IPS-20b (cell line): ENCODE measurements around the gene CRYBG1.
"Not testable (repeated sequence)": the region's sequence is repeated elsewhere in the genome, so short reads cannot be mapped to it uniquely, and the experiment has no call there.

Experiments used
- H3K27ac ChIP-seq: one replicate; pipeline ENCODE4 v1.5.1; 2013; ENCODE audit warnings: low read length
- H3K27me3 ChIP-seq: 2 replicates; pipeline ENCODE4 v1.6.1; 2013; ENCODE audit warnings: mild to moderate bottlenecking, low read length, inconsistent platforms; ENCODE audit not compliant: insufficient read depth
- H3K36me3 ChIP-seq: 2 replicates; pipeline ENCODE4 v1.6.1; 2013; ENCODE audit warnings: low read depth, mild to moderate bottlenecking, inconsistent platforms, low read length, moderate library complexity; ENCODE audit not compliant: insufficient read depth
- H3K4me1 ChIP-seq: 2 replicates; pipeline ENCODE4 v1.6.1; 2013; ENCODE audit warnings: mild to moderate bottlenecking, control low read depth, inconsistent platforms, low read length, moderate library complexity; ENCODE audit not compliant: insufficient read depth
- H3K4me3 ChIP-seq: 2 replicates; pipeline ENCODE4 v1.5.1; 2013; ENCODE audit warnings: mild to moderate bottlenecking, low read length, inconsistent platforms
- H3K9ac ChIP-seq: 2 replicates; pipeline ENCODE4 v1.6.1; 2013; ENCODE audit warnings: low read depth, mild to moderate bottlenecking, inconsistent platforms, low read length, moderate library complexity
- H3K9me3 ChIP-seq: 2 replicates; pipeline ENCODE4 v1.6.1; 2013; ENCODE audit warnings: mild to moderate bottlenecking, low read depth, low read length, inconsistent platforms; ENCODE audit not compliant: insufficient read depth

The CRYBG1 gene

GRCh38 chr6:106380407-106380806 is 19.9 kb downstream of the CRYBG1 start:
- Histone ChIP-seq H3K9me3 (no peaks in the 10 kb centered on the region), H3K9ac (no peak overlapping the region), H3K27ac (no peak overlapping the region), H3K4me1 (no peaks in the 10 kb centered on the region), H3K36me3 (no peaks in the 10 kb centered on the region), H3K27me3 (no peaks in the 10 kb centered on the region), H3K4me3 (no peak overlapping the region)

DNA sequence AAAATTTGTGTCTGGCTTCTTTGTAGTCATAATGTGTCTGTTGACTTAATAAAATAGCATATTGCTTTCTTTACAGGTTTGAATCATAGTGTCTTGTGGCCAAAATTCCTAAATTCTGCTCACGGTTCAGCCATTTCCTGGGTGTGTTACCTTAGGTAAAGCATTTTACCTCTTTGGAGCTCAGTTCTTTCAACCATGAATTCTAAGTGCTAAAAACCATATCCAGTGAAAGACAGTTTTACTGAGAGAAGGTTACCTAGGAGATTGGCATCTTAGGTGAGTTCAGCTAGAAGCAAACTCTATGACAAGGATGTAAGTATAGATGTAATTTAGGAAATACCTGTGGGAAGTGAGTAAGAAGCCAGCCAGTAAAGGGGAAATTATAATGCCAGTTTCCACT is 20.7 kb downstream of the CRYBG1 start:
- Histone ChIP-seq H3K36me3 (no peaks in the 10 kb centered on the region), H3K9ac (no peak overlapping the region), H3K9me3 (no peaks in the 10 kb centered on the region; the same call in 1 of the 2 replicates), H3K27me3 (no peaks in the 10 kb centered on the region), H3K4me1 (no peaks in the 10 kb centered on the region), H3K4me3 (no peak overlapping the region), H3K27ac (no peak overlapping the region)

DNA sequence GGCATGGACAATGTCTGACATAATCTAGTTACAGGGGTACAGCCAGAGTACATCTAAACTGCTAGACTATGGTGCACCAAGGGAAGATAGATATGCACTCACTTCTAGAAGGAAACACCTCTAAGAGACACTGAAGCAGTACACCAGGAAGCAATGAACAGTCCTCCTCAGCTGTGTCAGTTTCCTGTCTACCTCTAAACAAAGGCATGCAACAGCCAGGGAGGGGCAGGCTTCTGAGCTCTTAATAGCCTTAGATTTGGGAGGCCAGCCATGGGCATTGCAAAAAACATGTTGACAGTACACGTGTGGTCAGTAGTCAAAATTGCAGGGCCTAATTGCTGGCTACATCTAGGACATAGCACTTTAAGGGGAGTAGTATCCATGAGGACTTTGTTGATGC is 21.4 kb downstream of the CRYBG1 start:
- Histone ChIP-seq H3K9me3 (no peaks in the 10 kb centered on the region; the same call in 1 of the 2 replicates), H3K36me3 (no peaks in the 10 kb centered on the region), H3K4me3 (no peak overlapping the region), H3K27ac (no peak overlapping the region), H3K4me1 (no peaks in the 10 kb centered on the region), H3K9ac (no peak overlapping the region), H3K27me3 (no peaks in the 10 kb centered on the region)

GRCh38 chr6:106383573-106383972 is 23.1 kb downstream of the CRYBG1 start:
- H3K27ac ChIP-seq = no peak overlapping the region
- no peaks in the 10 kb centered on the region; the same call in 1 of the 2 replicates for H3K9me3 ChIP-seq
- H3K27me3 ChIP-seq = no peaks in the 10 kb centered on the region
- no peak overlapping the region for H3K9ac ChIP-seq
- no peaks in the 10 kb centered on the region for H3K36me3 ChIP-seq
- no peak overlapping the region for H3K4me3 ChIP-seq
- H3K4me1 ChIP-seq = no peaks in the 10 kb centered on the region

DNA sequence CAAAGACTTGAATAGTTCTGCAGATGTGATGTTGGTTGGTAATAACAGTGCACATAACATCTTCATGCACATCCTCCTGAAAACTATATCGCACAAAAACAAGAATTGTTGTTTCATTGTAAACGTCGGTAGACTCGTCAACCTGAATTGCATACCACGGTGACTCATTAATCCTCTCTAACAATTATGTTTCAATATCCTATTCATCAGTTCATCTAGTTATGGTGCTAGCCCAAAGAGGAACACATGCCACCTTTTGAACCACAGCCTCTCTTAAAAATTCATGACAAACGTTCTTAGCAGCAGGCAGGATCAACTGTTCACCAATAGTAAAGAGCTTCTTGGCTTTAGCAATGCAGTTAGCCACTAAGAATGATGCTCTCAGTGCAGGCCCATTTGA is 25.0 kb downstream of the CRYBG1 start:
- Histone ChIP-seq H3K27ac (no peak overlapping the region), H3K4me3 (no peak overlapping the region), H3K9ac (no peak overlapping the region), H3K9me3 (no peaks in the 10 kb centered on the region; the same call in 1 of the 2 replicates), H3K36me3 (no peaks in the 10 kb centered on the region), H3K4me1 (no peaks in the 10 kb centered on the region), H3K27me3 (no peaks in the 10 kb centered on the region)

DNA sequence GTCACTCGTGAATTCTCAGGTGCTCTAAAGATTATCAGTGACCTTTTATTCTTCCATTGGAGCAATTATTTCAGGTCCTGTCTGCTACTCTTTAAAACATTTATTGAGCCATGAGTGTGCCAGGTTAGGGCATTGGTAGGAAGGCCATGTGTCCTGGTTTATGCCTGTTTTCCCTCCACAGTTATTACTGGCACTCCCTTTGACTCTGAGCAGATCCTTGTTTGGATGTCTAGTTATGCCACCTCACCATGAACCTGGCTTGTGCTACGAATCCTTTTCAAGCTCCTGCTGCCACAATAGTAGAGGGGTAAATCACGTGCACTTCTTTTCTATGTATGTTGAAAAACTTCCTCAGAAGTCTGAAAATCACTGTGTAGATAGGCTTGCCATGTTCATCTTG is 27.4 kb downstream of the CRYBG1 start:
- Histone ChIP-seq H3K36me3 (no peaks in the 10 kb centered on the region), H3K27me3 (no peaks in the 10 kb centered on the region), H3K9ac (no peak overlapping the region), H3K9me3 (no peaks in the 10 kb centered on the region; the same call in 1 of the 2 replicates), H3K27ac (no peak overlapping the region), H3K4me3 (no peak overlapping the region), H3K4me1 (no peaks in the 10 kb centered on the region)

DNA sequence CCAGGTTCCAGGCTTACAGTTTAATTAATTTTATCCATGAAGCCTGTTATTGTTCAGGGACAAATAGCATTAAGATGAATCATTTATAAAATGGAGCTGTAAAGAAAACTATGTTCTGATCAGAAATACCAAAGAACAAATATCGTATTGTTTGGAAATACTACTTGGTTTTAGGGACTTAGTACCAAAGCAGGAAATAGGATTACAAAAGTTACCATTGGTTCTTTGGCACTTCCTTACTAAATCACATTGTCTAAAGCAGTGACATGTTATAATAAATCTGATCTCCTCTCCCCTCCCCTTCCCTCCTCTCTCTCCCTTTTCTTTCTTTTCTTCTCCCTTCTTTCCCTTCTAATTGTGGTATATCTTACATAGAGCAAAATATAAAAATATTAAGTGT is 29.6 kb downstream of the CRYBG1 start:
- Histone ChIP-seq H3K36me3 (no peaks in the 10 kb centered on the region), H3K4me1 (no peaks in the 10 kb centered on the region), H3K9me3 (no peaks in the 10 kb centered on the region; the same call in 1 of the 2 replicates), H3K9ac (no peak overlapping the region), H3K27me3 (no peaks in the 10 kb centered on the region), H3K4me3 (no peak overlapping the region), H3K27ac (no peak overlapping the region)

DNA sequence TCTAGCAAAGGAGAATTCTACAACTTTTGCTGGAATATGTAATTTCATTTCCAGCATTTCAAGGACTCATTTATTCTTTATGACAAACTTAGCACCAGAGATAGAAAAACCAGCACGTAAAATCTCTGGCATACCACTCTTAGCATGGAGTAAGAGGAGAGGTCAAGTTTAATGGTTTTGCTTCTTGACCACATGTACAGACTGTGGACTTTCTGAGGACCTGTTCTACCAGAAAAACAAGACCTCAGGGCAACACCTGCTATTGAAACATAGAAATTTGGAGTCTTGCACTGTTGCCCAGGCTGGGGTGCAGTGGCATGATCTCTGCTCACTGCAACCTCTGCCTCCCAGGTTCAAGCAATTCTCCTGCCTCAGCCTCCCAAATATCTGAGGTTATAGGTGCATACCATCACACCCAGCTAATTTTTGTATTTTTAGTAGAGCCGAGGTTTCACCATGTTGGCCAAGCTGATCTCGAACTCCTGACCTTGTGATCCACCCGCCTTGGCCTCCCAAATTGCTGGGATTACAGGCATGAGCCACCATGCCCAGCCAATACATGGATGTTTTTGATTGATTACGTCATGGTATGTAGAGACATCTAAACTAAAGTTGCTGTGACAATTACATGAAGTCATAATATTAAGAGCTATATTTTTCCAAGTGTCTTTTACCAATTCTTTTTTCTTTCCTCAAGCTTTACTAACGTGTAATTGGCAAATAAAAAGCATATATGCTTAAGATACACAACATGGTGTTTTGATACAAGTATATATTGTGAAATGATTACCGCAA is 36.1 kb downstream of the CRYBG1 start:
- no peaks in the 10 kb centered on the region for H3K36me3 ChIP-seq
- H3K27ac ChIP-seq = no peak overlapping the region
- H3K4me3 ChIP-seq = no peak overlapping the region
- no peaks in the 10 kb centered on the region for H3K27me3 ChIP-seq
- no peaks in the 10 kb centered on the region for H3K4me1 ChIP-seq
- H3K9me3 ChIP-seq = no peaks in the 10 kb centered on the region
- no peak overlapping the region for H3K9ac ChIP-seq

GRCh38 chr6:106397431-106397830 is 36.9 kb downstream of the CRYBG1 start:
- H3K9me3 ChIP-seq = no peaks in the 10 kb centered on the region
- no peak overlapping the region for H3K27ac ChIP-seq
- H3K4me3 ChIP-seq = no peak overlapping the region
- no peaks in the 10 kb centered on the region for H3K27me3 ChIP-seq
- no peaks in the 10 kb centered on the region for H3K36me3 ChIP-seq
- H3K4me1 ChIP-seq = no peaks in the 10 kb centered on the region
- H3K9ac ChIP-seq = no peak overlapping the region

DNA sequence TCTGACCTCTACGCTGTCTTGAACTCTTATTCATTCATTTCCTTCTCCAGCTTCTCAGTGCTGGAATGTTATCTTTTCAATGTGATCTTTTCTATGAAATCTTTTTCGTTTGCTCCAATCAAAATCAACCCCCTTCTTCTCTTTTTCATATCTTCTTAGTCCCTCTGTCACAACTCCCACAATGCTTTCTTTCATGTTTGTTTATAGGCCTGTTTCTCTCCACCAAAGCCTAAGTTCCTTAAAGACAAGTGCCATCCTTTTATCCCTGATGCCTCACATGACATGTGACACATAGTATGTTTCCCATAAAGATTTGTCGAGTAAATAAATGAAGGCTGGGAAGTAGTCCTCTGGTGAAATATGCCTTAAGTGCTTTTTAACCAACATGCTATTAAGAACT is 38.1 kb downstream of the CRYBG1 start:
- H3K27me3 ChIP-seq = no peaks in the 10 kb centered on the region
- H3K9me3 ChIP-seq = no peaks in the 10 kb centered on the region
- H3K9ac ChIP-seq = no peak overlapping the region
- H3K27ac ChIP-seq = no peak overlapping the region
- no peak overlapping the region for H3K4me3 ChIP-seq
- no peaks in the 10 kb centered on the region for H3K4me1 ChIP-seq
- no peaks in the 10 kb centered on the region for H3K36me3 ChIP-seq

GRCh38 chr6:106405044-106405443 is 44.5 kb downstream of the CRYBG1 start:
- not testable (repeated sequence) for H3K4me3 ChIP-seq, H3K27ac ChIP-seq, H3K9ac ChIP-seq, H3K36me3 ChIP-seq, H3K9me3 ChIP-seq, H3K4me1 ChIP-seq, H3K27me3 ChIP-seq

- H3K4me3 ChIP-seq = no peak overlapping the region
- H3K27ac ChIP-seq = no peak overlapping the region
- no peaks in the 10 kb centered on the region for H3K27me3 ChIP-seq
- H3K9me3 ChIP-seq = no peaks in the 10 kb centered on the region
- no peak overlapping the region for H3K9ac ChIP-seq
- no peaks in the 10 kb centered on the region for H3K4me1 ChIP-seq
- H3K36me3 ChIP-seq = no peaks in the 10 kb centered on the region
Observed at GRCh38 chr6:106411056-106411455, 50.5 kb downstream of the CRYBG1 start.
